ENCODE data around the gene COL23A1.
"Not testable (repeated sequence)": the region's sequence is repeated elsewhere in the genome, so short reads cannot be mapped to it uniquely, and the experiment has no call there.

Gene COL23A1

DNA sequence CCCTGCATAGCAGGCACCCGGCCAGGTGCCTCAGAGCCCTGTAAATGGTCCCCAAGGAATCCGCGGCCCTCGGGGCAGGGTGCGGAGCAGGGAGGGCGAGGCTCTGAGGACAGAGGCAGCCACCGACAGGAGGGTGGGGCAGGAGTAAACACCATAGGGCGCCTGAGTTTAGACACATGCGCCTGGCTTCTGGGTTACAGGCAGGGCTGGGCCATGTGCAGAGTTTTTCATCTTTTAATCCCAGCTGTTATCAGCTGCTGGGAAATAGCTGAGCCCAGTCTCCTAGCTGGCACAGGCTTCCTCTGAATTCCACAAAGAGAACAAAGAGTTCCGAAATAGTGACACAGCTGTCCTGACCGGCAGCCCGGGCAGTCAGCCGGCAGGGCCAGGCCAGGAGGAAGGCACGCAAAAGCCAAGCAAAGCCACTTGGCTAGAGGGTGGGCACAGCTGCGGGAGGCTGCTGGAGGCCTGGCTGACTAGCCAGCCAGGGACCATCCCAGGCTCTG lies 258.6 kb downstream of the COL23A1 start:
- FAIRE-seq, result no peak

DNA sequence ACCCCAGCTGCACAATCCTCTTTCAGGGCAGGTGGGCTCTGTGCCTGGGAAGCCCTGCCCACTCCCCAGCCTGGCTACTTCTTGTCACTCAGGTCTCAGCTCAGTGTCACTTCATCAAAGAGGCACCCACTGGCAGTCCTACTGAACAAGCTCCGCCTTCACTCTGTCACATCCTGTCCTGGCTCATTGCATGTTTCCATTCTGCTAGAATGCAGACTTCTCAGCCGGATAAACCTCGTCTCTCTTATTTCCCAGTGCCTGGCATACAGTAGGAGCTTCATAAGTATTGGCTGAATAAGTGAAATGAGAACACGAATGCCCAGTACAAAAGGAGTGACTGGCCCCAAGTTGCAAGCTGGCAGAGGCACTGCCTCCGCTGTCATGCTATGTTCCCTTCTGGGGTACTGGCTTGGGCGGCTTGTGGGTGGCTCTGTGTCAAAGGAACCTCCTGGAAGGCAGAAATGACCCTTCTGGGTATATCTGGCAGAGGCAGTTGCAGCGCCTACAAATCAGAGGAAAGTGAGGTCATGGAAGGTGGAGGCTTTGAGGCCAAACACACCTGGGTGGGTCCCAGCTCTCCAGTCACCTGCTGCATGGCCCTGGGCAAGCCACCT lies 259.3 kb downstream of the COL23A1 start:
- FAIRE-seq, result no peak

DNA sequence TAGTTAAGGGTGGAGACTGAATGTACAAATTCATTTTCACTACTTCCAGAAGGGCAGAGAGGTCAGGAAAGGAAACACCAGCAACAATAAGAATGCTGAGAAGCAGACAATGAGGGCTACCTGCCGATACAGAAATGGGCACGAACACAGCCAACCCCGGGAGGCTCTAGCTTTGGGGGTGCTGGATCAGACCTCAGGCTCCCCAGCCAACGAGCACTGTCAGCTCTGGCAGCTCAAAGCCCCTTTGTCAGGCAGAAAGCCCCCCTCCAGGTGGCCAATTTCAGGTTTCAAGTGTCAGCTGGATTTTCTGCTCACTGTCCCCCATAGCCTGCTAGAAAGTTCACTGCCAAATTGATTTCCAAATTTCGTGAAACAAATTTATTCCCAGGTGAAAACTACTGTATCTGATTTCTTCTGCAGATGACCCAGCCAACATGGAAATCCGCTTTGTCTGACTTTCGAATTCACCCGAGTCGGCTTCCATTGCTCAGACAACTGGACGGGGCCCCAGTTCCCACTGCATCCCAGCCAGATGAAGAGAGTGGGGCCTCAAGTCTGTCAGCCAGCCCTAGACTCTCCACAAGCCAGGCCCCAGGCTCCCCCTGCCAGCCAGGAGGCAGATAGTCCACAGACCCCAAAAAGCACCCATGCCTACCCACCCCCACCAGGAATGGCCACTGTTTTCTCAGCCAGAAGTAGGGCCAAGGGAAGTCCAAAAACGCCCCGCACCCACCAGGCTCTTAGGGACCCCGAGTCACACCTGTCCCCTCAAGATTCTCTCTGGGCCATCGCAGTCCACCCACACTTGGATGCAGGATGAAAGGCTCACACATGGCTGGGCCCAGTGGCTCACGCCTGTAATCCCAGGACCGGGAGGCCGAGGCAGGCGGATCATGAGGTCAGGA lies 261.1 kb downstream of the COL23A1 start:
- FAIRE-seq, result no peak

DNA sequence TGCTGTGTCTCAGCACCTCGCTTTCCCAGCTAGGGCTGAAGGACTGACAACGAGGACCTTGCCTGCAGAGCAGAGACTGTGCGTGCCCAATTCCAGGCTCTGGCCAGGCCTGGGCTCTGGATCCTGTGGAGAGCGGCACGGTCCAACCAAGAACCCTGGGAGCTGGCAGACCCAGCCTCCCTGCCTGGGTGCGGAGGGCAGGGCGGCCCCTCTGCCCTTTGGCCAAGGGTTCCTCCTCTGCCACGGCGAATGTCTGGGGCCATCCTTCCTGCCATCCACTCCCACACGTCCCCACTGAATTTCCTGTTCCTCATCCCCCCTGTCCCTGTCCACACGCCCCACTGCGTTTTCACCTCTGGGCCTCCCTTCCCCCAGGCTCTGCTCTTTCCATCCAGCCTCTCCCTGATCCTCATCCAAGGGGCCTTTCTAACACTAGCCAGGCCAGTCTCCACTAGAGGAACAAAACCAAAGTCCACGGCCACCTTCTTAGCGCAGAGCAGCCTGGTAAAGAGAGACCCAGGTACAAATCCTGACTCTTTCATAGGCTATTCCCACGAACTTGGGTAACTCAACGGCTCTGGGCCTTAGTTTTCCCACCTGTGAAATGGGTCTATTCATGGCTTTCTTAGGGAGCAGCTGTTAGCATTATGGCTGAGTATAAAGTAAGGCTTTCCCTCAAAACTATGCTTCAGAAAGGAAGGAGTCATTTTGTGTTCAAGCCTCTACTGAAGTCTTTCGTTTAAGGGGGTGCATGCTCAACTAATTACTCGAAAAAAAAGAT lies 262.1 kb downstream of the COL23A1 start:
- no peak for FAIRE-seq

DNA sequence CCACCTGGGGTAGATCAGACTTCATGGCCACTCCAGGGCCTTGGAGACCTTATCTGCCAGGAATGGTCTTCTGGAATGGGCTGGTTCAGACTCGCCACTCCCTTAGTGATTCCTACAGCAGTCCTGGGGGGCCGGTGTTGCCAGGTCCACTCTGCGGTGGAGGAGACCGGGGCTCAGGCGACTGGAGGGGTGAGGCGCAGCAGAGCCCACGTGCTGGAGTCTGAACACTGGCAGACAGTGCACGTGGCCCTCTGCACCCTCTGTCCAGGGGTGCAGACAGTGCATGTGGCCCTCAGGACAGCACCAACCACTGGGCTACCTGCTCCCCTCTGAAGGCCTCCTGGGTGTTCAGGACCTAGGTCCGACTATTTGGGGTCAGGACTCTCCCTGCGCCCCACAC lies 262.7 kb downstream of the COL23A1 start:
- FAIRE-seq, result no peak

DNA sequence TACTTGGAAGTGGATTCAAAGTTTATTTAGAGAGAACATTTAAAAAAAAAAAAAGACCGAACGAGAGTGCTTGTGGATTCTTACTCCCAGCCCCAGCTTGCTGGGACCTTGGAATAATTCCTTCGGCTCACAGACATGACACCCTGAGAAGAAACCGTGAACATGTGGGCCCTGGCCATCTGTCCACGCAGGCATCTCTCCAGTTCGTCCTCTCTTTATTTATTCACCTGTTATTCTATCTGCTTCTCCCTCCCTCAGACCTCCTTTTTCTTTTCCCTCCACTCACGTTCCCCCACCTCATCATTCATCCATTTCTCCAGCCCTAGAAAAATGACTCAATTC lies 263.8 kb downstream of the COL23A1 start:
- no peak for FAIRE-seq

DNA sequence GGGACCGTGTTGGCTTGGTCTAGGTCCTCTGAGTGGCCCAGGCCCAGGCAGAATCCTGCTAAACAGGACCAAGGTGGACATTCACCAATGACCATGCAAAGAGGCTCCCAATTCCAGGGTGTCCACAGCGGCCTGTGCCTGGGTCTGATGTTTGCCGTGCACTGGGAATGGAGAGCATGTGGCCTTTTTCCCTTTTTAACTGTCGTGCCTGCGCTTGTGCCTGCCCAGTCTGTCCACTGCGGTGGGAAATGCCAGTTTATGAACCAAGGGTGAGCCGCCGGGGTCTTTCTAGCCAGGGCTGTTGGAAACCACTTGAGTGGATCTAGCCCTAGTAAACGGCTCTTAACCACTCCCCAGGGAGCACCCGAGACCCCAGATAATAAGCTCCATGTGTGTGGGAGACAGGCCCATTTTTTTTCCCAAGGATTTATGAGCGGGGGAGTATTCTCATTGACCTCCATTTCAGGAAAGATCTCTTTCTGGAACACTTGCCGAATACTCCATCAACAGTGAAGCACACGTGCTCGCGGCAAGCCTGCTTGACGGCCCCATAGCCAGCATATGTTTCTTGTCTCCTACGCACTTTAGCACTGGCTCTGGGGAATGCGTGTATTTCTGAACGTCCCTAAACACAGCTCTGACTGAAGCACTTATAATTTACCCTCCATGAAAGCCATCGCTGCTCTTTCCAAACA lies 264.4 kb downstream of the COL23A1 start:
- no peak for FAIRE-seq

DNA sequence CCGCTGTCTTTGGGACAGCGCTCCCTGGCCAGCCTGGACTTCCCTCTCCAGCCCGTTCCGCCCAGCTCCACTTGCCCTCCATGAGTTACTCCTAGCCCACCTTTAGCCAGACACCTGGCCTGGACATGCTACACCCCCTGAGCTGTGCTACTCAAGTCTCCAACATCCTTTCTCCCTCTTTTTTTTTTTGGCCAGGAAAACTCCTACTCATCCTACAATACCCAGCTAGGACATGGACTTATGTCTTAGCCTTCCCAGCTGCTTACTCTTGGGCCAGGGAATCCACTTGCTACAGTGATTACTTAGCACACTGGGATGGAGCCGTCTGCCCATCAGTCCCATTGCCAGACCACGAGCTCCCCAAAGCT lies 264.9 kb downstream of the COL23A1 start:
- FAIRE-seq, result no peak

DNA sequence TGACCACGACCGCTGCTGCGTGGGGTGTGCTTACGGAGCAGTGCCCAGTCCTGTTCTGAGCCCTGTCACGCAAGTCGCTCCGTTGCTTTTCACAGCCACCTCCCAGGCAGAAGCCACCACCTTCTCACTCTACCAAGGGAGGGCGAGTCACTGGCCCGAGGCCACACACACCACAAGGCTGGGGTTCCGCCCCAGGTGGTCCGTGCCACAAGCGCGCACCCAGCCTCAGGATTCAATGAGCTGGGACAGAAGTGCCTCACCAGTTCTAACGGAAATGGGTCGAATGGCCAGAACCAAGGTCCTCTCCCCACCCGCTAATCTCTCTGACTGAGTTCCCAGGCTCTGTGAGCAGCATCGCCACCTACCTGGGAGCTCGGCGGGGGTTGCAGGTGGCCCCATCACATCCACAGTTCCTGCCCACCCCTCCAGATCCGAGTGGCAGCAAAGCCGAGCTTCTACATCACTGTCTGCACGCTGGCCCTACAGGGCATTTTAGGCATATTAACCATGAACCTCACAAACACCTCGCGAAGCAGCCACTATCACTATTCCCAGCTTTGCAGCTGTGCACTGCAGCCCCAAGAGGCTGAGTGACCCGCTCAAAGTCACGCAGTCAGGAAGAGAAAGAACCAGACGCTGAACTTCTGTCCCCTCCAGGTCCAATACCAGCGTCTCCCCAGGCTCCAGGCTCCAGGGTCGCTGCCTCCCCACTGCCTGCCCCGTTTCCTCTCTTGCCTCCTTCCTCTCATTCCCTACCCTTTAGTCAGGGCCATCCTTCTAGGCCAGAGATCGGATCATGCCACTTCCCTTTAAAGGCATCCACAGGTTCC lies 265.5 kb downstream of the COL23A1 start:
- FAIRE-seq, result no peak

DNA sequence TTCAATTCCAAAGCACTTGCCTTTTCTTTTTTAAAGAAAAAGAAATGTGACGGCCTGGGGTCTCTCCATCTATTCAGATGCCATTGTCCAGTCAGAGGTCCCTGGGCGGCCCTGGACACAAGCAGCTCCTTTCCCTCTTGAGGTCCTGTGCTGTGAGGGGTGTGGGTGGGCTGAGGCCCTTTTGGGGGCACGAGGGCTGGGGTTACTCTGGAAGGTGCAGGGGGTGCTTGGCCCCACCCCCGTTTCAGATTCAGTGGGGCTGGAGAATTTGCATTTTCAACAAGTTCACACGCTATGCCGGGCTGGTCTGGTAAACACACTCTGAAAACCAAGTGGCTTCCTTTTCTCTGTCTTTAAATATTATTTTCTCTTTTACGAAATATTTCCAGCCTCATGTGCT lies 266.2 kb downstream of the COL23A1 start:
- no peak for FAIRE-seq

DNA sequence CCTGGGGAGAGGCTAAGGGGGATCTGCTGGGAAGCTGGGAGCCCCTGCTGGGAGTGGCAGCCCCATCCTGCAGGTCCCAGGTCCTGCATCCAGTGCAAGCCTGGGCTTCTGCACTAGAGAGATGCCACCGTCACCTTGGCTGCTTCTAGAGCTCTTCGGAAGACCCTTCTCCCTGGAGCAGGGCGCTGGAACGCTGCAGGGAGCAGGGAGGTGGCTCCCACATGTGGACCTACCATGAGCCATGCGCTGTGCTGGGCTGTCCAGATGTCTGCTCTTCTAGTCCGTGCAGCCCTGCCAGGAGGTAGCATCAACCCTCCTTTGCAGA lies 266.7 kb downstream of the COL23A1 start:
- no peak for FAIRE-seq

DNA sequence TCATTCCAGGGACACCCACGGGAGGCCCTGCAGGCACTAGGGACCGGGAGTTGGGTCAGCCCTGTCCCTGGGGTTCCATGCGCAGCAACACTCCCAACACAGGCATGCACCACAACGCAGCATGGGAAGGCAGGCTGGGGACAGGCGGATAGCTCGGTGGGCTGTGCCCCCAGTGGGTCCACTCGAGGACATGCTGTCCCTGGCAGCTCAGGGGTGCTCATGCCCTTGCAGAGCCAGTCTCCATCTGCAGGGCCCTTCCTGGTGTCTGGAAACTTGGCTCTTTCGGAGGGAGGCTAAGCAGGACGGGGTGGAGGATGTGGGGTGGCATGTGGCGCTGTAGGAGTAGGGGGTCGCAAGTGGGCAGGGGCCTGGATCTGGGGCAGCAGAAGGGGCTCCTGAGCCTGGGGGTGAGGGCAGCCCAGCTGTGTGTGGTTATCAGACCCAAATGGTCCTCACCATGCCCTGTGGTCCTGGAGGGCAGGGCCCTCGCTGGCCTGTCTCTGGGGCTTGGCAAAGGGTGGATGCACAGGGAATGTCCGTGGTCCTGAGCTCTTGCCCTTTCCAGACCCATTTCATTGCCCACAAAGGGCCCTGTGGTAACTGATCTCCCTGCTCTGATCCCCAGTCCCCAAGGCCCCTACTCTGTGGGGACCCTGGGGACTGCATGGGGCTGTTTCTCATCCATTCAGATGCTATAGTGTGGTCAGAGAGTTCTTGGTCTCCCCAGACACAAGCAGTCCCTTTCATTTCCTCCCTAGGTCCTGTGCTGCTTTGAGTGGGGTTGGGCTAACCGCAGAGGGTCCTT lies 267.3 kb downstream of the COL23A1 start:
- no peak for FAIRE-seq

DNA sequence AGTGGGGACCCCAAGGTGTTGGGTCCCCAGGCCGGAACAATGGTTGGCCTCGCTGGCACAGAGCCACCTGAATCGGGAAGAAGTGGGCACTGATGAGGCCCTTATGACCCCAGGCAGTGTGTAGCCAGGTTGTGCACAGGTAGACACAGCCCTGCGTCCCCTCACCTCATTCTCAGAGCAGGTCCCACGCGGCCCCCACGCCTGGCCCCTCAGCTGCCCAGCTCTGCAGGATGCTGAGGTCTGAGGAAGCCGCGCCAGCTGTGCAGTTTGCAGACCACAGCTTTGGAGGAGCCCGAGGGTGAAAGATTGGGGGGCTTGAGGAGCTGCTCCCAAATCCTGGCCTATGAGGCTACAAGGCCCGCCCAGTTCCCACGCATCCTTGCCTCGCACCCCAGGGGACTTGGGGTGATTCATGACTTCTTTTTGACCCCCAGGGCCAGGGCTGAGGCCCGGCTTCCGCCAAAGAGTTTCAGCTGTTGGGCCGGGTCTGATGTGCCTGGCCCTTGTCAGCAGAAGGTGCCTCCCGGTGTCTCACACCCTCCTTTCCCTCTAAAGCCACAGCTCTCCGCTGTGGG lies 269.8 kb downstream of the COL23A1 start:
- no peak for FAIRE-seq

DNA sequence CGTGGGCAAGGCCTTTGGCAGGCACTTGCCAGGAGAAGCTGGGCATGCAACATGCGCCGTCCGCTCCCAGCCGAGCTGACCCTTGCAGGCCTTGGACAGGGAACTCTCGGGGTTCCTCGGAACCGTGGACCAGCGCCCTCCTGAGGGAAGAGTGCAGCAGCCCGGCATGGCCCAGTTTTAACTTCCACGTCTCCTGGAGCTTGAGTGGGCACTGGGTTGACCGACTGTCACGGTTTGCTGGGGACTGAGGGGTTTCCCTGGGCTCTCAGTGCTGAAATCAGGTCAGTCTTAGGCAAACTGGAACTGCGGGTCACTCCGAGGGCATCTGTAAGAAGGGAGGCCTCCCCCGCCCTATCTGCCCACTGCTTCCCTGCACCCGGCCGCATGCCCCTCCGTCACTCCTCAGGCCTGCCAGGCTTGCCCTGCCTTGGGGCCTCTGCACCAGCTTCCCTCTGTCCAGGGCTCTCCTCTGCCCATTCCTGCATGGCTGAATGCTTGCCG lies 270.6 kb downstream of the COL23A1 start:
- FAIRE-seq, result no peak

DNA sequence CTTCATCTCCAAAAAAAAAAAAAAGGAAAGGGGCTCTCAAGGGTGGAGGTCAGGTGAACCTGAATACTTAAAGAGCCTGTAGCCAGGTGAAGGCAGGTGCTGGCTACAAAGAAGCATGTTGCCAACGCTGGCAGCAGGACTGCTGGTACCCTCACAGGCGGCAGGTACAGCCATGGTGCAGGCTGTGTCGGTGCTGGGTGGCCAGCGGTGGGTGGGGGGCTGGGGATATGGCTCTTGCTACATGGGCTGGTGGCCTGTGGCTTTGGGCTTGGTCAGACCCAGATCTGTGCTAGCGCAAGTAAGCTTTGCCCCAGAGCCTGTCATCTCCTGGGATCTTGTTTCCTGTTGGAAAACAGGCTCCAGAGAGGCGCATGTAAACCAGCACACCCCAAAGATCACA lies 271.3 kb downstream of the COL23A1 start:
- no peak for FAIRE-seq

DNA sequence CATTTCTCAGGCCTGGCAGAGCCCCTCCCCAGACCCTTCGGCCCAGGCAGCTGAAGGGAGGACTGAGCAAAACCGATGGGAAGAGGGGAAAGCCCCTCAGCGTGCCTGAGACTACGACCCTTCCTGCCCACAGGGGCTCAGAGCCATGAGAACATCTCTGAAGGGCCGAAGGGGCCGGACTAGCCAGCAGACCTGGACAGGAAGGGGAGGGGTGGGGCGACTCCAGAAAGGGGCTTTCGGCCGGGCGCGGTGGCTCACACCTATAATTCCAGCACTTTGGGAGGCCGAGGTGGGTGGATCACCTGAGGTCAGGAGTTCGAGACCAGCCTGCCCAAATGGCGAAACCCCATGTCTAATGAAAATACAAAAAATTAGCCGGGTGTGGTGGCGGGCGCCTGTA lies 271.8 kb downstream of the COL23A1 start:
- FAIRE-seq, result no peak

DNA sequence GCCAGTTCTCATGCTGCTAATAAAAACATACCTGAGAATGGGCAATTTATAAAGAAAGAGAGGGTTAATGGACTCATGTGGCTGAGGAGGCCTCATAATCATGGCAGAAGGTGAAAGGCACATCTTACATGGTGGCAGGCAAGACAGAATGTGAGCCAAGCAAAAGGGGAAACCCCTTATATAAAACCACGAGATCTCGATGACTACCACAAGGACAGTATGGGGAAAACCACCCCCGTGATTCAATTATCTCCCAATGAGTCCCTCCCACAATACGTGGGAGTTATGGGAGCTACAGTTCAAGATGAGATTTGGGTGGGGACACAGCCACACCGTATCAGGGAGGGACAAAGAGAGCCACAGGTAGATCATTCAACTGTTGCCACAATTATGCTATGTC lies 272.5 kb downstream of the COL23A1 start:
- FAIRE-seq, result not testable (repeated sequence)

DNA sequence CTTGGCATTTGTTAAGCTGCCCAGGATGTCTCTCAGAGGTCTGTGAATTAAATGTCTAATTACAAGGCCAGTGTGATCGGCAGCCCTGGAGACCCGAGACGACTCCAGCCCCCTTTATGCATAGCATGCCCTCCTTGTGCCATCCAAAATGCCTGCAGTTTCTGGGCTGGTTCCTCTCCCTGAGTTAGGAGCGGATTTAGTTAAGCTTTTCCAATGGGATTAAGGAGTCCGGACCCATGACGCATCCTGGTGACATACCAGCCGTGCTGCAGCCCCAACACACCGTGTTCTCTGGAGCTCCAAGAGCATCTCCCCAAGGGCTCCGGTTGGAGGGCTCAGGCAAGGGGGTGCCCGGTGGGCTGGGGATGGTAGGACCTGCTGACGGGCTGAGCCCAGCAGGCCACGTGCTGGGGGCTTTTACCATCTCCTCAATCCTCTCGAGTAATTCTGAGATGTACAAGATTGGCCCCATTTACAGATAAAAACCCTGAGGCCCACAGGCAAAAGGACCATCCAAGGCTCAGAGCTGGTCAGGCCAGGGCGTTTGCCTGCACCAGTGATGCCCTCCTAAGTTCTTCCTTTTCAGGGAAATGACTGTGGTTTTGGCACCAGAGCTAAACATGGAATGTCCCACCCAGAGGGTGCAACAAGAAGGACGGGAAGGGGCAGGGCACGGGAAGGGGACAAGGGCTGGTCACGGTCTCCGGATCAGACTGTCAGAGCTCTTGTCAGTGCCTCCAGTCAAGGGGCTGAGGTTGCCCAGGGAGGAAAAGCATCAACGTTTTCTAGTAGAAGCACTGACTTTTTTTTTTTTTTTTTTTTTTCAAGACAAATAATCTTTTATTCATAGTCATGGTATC lies 275.0 kb downstream of the COL23A1 start:
- FAIRE-seq, result no peak

DNA sequence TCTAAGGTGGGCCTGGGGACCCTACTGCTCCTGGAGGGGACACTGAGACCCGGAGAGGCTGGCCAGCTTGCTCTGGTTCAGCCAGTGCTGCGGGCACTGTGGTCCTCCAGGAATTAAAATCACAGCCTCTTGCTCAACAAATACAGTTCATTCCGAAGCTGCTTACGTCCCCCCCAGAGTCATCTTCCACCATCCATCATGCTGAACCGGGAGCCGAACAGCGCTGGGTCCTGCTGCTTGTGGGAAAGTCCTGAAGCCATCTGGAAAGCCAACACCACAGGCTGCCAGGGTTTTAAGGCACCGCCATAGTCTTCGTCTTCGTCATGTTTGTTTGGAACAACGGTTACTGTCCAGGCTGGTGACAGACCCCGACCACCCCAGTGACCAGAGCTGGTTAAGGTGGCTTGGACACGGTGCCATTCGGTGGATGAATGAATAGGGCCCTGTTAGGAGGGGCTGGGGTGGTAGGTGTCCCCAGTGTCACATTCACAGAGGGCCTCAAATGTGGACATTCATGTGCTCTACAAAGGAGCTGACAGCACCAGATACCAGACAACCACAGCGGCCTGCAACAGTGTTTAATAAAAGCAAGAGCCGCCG lies 276.0 kb downstream of the COL23A1 start:
- FAIRE-seq, result no peak

All from G401.6 (cell line).